Hematopoietic multipotent progenitor cell treated with erythropoietin and hydrocortisone succinate and interleukin-3 and kit ligand, for 15 days (in vitro differentiated cells): ENCODE measurements around the gene PKD2.
"Not testable (repeated sequence)": the region's sequence is repeated elsewhere in the genome, so short reads cannot be mapped to it uniquely, and the experiment has no call there.

Experiments
- DNase-seq: peaks from one replicate; pipeline ENCODE4 v3.0.0-alpha.2; 2015; ENCODE audit warnings: low spot score

The PKD2 gene

DNA sequence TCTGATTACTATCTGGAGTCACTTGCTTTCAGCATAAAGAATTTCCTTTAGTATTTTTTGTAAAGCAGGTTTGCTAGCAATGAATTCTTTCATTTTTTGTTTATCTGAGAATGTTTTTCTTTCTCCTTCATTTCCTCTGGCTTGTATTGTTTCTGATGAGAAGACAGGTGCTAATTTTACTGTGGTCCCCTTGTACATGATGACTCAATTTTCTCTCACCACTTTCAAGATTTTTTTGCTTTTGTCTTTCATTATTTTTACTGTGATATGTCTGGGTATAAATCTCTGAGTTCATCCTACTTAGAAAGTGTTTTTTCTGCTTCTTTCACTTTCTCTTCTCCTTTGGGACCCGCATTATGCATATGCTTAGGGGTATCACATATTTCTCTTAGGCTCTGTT, 62.6 kb downstream of the PKD2 start:
- DNase-seq: no peak

DNA sequence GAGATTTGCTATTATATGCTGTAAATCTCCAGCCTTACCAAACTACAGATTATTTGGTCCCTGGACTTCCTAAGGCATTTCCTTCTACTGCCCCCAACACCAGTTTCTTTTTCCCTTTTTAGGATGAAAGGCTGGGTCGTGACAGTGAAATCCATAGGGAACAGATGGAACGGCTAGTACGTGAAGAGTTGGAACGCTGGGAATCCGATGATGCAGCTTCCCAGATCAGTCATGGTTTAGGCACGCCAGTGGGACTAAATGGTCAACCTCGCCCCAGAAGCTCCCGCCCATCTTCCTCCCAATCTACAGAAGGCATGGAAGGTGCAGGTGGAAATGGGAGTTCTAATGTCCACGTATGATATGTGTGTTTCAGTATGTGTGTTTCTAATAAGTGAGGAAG, 67.9 kb downstream of the PKD2 start:
- DNase-seq: no peak

DNA sequence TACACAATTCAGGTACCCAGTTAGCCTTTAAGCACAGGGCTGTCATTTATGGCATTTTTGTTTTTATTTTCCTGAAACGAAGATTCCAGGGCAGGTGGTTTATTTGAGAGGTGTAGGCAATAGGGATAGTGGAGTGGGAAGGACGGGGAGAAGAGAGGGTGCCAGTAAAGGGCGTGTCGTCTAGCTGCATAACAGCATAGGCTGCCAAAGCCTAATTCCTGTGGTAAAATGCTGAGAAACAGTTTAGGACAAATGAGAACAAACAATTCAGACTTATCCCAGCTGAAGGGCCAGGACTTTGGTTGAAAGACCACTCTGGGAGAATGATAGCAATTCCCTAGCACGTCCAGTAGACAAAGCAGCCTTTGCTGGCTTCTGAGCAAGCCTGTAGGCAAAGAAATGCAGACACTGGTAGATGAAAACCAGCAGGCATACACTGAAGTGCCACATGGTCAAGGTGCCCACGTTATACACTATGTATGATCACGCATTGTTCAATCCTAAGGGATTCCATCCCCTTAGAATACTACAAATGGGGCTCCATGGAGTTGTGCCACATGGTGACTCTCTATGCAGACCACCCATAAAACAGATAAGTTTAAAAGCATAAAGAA, 70.6 kb downstream of the PKD2 start:
- no peak for DNase-seq

DNA sequence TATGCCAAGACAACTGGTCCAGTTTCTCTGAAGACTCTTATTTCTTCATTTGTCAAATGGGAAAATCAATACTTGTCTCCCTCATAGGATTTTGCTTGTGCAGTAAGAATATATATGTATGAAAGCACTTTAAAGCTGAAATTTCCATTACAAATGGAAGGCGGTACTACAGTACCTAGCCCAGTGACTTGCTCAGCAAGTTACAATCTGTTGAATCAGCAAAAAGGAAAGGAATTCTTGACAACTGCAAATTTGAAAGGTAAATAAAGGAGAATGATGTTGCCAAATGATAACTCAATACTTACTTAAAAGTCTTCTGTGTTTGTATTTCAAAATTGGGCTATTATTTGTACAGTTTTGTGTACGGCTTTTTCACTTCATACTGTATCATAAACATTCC, 71.1 kb downstream of the PKD2 start:
- DNase-seq: no peak

DNA sequence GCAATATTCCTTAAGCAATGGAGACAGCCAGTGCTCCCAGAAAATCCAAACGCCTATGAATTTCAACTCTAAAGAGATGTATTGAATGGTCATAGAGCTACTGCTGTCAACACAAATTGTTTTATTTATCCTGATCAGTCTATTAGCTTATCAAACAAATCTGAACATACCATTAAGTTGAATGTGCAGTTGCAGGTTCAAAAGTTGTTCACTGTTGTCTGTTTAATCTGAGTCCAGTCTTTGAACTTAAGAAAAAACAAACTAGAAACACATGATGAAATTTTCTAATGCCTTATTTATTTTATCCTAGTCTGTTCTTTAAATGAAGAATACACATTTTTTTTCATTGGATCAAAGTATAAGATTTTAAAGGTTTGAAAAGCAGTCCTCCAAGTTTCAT, 73.2 kb downstream of the PKD2 start:
- DNase-seq: no peak

DNA sequence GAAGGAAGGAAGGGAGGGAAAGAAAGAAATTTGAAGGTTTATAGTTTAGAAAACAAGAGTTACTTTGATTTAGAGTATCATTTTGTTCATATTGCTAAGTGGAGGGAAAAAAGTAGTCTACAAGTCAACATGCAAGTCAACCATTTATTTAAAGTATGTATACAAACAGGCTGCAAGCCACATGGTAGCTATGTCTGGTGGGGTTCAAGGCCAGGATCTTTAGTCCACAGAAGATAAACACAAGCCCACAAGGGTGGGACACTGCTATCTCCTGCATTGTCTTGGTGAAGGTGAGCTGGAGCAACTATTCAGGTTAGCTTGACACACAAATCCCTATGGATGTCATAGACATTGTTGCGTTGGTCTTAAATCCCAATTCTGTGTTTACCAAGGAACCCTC, 79.6 kb downstream of the PKD2 start:
- DNase-seq: no peak

DNA sequence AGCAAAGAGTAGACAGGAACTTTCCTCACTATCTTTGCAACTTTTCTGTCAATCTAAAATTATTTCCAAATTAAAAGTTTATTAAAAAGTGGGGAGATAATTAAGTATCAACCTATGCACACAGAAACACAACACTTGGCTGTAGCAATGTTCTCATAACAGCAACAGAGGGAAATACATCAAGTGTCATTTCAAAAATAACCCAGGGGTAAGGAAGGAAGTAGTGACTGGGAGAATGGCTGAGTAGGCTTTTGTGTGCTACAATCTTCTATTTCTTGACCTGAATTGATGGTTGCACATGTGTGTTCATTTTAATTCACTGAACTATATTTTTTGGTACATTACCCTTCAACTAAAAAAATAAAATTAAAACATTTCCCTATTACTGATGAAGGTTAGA, 83.5 kb downstream of the PKD2 start:
- DNase-seq: no peak

DNA sequence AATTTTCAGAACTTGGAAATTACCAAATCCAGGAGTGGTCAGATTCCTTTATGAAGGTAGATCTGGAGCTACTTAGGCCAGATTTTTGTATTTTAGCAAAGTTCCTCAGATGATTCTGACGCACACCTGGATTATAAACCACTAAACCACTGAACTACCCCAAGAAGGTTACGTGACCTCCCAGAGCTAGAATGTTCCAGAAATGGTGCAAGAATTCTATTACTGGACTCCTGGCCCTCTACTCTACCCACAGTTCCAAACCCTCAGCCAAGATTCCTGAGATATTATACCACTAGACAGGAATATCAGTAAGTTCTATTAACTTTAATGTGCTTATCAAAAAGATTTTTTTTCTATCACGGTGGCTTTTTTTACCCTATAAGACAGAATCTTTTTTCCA, 83.9 kb downstream of the PKD2 start:
- no peak for DNase-seq

DNA sequence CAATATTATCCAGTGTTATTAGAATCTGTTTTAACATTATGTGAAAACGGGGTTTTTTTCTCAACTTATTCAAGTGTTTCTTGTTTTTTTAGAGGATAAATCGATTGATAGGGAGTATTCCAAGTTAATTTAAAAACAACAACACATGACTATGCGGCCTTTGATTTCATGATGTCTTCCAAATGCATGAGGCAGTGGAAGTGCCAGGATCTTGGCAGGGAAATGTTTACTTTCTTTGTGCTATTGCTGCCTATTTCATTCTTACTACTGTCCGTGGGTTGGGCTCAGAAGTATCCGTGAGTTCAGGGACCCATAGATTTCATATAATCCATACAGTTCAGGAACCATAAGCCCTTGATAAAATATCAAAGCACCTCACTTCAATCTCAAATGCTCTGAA, 86.4 kb downstream of the PKD2 start:
- no peak for DNase-seq

DNA sequence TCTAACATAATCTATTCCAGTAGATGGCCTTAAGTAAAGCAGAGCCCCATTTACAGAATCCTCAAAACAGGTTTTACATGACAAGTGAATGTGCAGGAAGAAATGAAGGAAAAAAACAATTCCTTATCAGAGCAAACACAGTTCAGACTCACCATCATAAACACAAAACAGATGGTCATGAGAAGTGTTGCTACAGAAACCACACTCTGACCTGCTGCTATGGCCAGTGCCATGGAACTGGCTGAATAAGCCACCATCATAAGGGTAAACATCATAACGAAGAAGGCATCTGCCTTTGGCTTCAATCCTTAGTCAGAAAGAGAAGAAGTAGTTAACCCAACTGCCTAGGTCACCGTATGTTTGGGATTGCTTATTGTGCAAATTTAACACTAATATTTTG, 89.9 kb downstream of the PKD2 start:
- DNase-seq: no peak

DNA sequence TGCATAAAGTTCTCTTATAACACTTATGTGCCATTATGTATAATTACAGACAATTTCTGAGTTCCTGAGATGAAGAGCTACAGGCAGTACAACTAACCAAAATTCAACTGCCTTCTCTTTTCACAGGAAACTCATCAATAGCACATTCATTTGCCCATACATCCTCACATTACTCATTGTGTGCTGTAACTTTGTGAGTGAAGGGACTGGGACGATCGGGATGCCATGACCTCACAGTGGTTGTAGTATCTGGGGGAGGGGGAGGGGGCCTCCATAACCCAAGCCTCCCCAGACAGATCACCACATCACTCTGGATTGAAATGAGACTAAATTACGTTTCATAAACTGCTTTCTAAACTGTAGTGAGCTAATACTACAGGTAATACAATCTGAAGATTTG, 90.3 kb downstream of the PKD2 start:
- DNase-seq: no peak

DNA sequence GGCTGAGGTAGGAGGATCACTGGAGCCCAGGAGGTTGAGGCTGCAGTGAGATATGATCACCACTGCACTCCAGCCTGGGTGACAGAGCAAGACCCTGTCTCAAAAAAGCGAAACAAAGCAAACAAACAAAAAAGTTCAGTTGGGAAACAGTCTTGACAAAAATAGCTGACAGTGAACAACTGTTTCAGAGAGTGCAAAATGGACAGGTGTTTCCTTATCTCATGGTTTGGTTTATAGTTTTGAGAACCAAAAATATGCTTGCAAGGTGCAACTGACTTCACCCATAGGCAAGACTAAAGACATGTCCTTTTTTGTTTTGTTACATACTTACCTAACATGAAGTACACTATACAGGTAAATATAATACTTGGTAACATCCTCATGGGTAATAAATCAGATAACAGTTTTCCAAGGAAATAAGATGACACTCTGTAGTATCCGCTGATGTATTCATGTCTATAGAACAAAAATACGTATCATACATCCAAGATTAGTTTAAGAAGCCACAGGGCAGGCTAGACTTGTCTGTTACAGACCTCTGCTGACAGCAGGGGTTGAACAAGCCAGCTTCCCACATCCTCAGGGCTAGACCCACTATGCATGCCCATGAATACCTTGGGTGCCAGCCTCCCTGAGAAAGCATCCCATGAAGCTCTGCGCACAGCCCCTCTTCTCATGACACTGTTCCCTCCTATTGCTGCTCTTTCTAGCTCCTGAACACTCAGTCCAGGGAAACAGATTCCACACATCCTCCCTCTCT, 91.7 kb downstream of the PKD2 start:
- DNase-seq: no peak

DNA sequence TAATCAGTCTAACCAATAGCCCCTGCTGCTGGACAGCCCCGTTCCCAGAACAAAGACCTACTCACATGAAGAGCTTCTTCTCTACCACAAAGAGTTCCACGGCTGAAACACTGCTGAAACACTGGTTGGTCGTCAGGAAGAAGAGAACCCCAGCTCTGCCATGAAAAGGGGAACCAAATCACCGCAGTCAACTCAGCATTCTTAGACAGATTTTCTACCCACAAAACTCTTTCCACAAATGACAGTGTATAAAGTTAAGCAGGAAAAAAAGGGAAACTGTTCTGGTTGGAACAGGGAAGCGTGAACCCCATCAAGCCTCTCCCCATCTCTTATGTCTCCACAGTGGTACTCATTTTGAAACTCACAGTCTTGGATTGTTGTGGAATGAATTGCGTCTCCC, 93.7 kb downstream of the PKD2 start:
- no peak for DNase-seq

DNA sequence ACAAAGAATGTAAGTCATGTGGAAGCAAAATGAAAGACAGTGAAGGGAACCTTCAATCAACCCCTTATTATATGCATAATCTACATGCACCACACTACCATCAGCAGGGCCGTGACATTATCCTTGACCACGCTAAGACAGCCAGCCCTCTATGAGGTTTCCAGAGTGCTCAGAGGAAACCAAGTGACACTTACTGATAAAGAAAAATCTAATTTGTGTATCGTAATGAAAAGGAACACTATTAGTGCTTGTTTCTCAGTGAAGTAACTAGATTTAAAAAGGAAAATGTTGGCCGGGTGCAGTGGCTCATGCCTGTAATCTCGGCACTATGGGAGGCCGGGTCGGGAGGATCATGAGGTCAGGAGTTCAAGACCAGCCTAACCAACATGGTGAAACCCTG, 94.6 kb downstream of the PKD2 start:
- no peak for DNase-seq

DNA sequence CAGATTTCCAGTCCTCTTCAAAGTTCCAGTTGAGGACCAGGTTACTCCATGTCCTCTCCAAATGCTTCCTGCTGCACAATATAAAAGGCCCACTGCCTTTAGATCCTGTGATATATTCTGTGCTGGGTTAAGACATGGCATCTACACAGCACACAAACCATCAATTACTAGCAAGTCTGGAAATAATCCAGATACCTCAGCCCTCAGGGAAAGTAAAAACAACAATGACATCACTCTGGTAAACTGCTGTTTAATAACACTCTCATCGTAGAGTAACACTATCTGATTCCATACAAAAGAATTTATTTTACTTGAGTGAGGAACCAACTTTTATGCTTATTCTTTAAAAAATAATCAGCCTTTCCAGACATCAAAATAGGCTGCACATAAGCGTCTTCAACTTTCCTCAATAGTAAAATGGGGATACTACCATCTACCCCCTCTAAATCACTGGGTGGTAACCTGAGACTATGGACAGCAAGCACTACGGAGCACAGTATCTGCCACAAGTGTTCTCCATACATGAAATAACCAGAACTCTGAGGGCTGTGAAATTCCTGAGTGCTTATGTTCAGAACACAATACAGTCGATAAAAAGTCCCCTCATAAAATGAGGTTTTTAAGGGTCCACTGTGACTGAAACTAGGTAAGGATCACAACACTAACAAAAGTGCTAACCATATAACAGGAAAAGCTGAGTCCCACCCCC, 97.6 kb downstream of the PKD2 start:
- DNase-seq: no peak

DNA sequence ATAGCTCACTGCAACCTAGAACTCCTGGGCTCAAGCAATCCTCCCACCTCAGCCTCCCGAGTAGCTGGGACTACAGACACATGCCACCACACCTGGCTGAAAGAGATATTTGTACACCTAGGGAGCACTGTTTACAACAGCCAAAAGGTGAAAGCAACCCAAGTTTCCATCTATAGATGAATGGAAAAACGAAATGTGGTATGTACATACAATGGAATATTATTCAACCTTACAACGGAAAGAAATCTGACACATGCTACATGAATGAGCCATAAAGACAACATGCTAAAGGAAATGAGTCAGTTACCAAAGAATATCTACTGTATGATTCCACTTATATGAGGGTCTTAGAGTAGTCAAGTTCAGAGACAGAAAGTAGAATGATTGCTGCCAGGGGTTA, 98.8 kb downstream of the PKD2 start:
- DNase-seq: no peak

DNA sequence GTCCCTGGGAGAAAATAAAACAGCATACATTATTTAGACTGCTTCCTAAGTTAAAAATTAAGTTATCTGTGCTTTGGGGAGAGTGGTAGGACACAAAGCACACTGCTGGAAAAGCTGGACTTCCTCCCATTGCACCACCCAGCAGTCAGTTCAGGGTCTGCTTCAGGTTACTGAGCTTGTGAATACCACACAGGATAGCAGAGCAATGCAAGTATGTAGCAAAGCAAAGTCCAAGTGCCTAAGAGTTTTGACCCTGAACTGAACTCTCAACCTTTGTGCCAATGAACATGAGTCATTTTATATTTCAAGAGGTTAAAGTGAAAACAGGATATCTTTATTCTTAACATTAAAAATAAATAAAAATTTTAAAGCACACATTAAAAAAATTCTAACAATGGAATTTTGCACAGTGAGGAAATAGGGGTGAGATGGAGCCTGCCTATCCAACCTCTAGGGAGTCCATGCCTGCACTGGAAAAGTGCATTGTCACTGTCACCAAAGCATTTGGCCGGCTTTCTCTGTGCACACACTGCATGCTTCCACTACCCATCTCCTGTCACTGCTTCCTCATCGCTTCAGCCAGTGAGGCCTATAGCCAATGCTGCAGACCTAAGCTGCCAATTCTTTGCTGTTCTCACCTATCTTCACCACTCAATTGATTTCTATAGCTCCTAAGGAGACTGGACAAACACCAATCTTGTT, 100.1 kb downstream of the PKD2 start:
- DNase-seq: peak; percentile 32

DNA sequence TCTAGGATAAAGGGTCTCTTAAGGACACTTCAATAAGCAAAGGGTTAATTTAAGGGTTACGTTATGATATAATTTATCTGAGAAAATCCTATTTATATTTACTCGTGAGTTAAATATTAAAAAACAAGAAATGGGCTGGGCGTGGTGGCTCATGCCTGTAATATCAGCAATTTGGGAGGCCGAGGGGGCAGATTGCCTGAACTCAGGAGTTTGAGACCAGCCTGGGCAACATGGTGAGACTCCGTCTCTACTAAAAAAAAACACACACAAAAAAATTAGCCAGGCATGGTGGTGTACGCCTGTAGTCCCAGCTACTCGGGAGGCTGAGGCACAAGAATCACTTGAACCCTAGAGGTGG, 100.7 kb downstream of the PKD2 start:
- DNase-seq: not testable (repeated sequence)

DNA sequence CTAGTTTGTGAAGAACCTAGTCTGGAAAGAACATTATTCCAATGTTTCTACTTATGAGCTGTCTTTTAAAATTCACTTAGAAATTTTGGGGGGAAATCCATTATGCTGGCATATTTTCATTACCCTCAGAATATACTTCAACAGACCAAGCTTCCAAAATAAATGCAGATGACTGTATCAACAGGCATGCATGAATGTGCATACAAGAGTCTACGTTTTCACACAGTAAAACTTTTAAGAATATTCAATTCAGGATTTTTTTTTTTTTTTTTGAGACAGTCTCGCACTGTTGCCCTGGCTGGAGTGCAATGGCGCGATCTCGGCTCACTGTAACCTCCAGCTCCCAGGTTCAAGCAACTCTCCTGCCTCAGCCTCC, 101.3 kb downstream of the PKD2 start:
- DNase-seq: no peak

DNA sequence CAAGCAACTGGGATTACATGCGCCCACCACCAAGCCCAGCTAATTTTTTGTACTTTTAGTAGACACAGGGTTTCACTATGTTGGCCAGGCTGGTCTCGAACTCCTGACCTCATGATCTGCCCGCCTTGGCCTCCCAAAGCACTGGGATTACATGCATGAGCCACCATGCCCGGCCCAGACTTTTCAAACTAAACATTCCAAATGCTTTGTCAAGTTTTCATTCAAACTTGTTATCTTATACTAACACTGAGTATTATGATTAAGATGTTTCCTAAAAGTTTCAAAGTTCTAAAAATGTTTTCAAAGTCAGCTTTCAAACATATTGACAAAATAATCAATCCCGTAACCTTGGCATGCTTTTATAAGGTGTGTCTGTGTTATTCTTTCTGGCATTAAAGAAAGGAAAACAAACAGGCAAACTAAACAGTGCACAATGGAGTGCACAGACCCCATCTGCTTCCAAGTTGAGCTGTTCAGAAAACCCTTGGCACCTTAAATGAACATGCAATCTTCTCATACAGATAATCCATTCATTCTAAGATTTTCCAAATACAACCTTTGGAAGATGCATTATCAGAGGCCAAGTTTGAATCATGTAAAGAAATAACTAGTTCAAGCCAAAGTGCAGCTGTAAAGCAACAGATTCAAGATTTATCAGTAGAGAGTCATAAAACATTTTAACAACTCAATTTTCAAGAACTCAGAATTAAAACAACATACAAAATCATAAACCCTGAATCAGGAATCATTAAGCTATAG, 101.9 kb downstream of the PKD2 start:
- no peak for DNase-seq

DNA sequence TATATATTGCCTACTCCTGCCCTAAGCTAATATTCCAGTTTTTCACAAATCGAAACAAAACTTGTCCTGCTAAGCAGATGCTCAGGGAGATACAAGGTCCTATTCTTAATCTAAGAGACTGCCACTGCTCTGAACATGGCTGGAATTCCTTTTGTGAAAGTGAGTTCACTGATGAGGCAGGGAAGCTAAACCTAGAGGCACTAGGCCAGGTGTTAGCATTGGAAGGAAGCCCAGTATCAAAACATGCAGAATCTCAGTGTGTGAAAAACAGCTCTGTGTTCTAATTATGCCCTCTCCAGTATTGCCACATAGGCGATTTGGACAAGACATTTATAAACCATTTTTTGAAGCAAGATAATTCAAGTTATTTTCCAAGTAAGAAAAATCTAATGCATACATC, 103.4 kb downstream of the PKD2 start:
- DNase-seq: no peak

DNA sequence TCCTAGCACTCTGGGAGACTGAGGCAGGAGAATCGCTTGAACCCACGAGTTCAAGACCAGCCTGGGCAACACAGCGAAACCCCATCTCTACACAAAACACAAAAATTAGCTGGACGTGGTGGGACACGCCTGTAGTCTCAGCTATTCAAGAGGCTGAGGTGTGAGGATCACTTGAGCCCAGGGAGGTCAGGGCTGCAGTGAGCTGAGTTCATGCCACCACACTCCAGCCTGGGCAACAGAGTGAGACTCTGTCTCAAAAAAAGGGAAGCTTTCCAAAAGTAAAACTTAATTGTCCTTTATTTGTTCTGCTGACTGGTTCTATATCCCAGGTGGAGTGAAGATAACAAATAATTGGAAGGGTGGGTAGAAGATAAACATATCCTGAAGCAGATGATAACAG, 105.4 kb downstream of the PKD2 start:
- DNase-seq: no peak
